Lower leg skin (tissue), 3 donors: ENCODE data around the gene STRIP1.

Experiments
- POLR2A ChIP-seq, 2 donors: fragments of 450-650 bp; IDR thresholded peaks; one replicate each; pipeline ENCODE4 v1.6.1; 2016 to 2017; ENCODE audit warnings: antibody characterized with exemption in 2 of 2, mild to moderate bottlenecking in 1 of 2, moderate library complexity in 1 of 2
- TF ChIP-seq, protein P1 (sequence below), 3 donors: fragments of 450-650 bp; IDR thresholded peaks; one replicate each; pipeline ENCODE4 v1.5.1; 2016; ENCODE audit warnings: antibody characterized with exemption in 3 of 3, mild to moderate bottlenecking in 3 of 3, moderate library complexity in 2 of 3

GRCh38 chr1:110083061-110083865 is 48.8 kb downstream of the STRIP1 start:
- TF ChIP-seq, protein P1, sequence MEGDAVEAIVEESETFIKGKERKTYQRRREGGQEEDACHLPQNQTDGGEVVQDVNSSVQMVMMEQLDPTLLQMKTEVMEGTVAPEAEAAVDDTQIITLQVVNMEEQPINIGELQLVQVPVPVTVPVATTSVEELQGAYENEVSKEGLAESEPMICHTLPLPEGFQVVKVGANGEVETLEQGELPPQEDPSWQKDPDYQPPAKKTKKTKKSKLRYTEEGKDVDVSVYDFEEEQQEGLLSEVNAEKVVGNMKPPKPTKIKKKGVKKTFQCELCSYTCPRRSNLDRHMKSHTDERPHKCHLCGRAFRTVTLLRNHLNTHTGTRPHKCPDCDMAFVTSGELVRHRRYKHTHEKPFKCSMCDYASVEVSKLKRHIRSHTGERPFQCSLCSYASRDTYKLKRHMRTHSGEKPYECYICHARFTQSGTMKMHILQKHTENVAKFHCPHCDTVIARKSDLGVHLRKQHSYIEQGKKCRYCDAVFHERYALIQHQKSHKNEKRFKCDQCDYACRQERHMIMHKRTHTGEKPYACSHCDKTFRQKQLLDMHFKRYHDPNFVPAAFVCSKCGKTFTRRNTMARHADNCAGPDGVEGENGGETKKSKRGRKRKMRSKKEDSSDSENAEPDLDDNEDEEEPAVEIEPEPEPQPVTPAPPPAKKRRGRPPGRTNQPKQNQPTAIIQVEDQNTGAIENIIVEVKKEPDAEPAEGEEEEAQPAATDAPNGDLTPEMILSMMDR (IDR thresholded peaks at IDR 0.05): no peak
- TF ChIP-seq POLR2A (IDR thresholded peaks at IDR 0.05): no peak
